Mammary epithelial cell (primary cell): ENCODE data around the gene PEX26.
"Not testable (repeated sequence)": the region's sequence is repeated elsewhere in the genome, so short reads cannot be mapped to it uniquely, and the experiment has no call there.

Source experiments
- CTCF ChIP-seq, 2 donors: IDR thresholded peaks in 1 of 2; conservative IDR thresholded peaks in 1 of 2; 2 replicates each; pipeline ENCODE4 v1.5.1; 2011 to 2012; ENCODE audit warnings: inconsistent platforms in 2 of 2, low read length in 2 of 2, mild to moderate bottlenecking in 2 of 2, control low read depth in 1 of 2, low read depth in 1 of 2; ENCODE audit not compliant: insufficient read depth in 1 of 2; ENCODE audit errors: extremely low read depth in 1 of 2
- EZH2 ChIP-seq: IDR thresholded peaks from 2 replicates; pipeline ENCODE4 v1.6.1; 2012; ENCODE audit warnings: low read length, inconsistent platforms, borderline replicate concordance

- TF ChIP-seq CTCF (conservative IDR thresholded peaks at IDR 0.05 in 1 of 2, IDR thresholded peaks at IDR 0.05 in 1 of 2; ENCODE audit: extremely low read depth in 1 of 2, insufficient read depth in 1 of 2, low read depth in 1 of 2, low read length in 2 of 2); EZH2: not testable (repeated sequence)
Observed at GRCh38 chr22:18071307-18071967, 6.4 kb upstream of the PEX26 start.
